ENCODE results near the gene AIFM2.

GRCh38 chr10:70101668-70102067 lies 31.0 kb downstream of the AIFM2 start:
- TF ChIP-seq TAF1 (IDR thresholded peaks at IDR 0.05; ENCODE audit: borderline replicate concordance, low read depth, low read length) = no peak
- TF ChIP-seq POLR2A (IDR thresholded peaks at IDR 0.05; ENCODE audit: low read depth, low read length) = no peak
